DMS 273 treated with DMSO at 0.1 percent for 48 hours (cell line): Measurements from ENCODE around the gene CACNG8.
"Not testable (repeated sequence)": the region's sequence is repeated elsewhere in the genome, so short reads cannot be mapped to it uniquely, and the experiment has no call there.

ENCODE experiments used
- DNase-seq: peaks from one replicate; lab custom pipeline; 2025; lab: John Stamatoyannopoulos, UW

Gene CACNG8

DNA sequence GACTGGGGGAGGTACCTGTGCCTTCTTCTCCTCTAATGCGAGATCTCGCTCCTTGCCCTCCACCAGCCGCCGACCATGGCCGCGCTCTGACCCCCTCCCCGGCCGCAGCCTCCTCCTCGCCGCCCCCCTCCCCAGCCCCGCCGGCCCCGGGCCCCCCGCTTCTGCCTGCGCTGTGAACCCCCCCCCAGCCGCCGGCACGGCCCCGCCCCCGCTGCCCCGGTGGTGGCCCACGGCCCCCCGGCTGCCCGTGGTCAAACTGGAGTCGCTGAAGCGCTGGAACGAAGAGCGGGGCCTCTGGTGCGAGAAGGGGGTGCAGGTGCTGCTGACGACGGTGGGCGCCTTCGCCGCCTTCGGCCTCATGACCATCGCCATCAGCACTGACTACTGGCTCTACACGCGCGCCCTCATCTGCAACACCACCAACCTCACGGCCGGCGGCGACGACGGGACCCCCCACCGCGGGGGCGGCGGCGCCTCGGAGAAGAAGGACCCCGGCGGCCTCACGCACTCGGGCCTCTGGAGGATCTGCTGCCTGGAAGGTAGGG is at the start of gene CACNG8:
CACNG8 (plus strand) TSS at position 51 of the 545 bp plus-strand sequence.
- no peak for DNase-seq

DNA sequence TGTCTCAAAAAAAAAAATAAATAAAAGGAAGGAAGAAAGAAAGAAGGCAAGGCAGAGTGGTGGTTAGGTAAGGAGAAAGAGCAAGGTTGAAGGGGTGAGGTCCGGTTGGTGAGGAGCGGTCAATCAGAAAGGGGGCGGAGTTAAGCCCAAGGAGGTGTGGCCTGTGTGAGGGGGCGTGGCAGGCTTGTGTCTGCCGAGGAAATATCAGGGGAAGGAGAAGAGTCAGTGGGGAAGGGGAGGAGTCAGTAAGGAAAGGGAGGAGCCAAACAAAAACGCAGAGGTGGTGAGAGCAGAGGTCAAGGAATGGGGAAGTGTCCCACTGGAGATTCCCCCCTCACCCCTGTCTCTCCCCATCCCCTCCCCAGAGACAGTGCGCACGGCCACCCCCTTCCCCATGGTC is 47.7 kb upstream of the CACNG8 start:
- no peak for DNase-seq

DNA sequence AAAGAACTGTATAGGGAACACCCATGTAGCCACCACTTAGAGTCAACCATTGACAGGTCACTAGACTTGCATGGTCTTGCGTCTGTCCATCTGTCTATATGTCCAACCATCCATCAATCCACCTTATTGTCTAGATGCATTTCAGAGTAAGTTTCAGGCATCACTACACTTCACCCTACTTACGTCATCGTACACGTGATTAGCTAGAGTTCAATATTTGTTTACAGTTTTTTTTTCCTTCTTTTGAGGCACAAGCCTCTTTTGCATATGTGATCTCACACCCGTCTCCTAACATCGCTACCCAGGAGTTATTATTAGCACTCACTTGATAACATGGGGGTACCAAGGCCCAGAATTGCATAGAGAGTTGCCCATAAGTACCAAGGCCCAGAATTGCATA is 46.7 kb upstream of the CACNG8 start:
- DNase-seq = no peak

DNA sequence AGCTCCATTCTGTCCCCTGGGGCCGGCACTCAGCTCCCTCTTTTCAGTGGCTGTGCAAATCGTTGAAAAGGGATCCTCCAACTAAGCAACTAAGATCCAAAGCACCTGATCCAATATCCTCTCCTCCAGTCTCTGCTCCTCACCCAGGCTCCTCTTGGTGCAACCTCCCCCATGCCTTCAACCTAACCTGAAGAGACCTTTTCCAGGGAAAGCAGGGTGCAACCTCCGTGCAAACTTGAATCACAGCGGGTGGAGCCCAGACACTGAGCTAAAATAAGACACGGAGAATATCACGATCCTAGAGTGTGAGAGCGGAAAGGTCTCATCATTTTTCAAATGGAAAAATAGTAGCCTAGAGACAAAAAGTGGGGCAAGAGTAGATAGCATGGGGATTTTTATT is 45.4 kb upstream of the CACNG8 start:
- DNase-seq = no peak

DNA sequence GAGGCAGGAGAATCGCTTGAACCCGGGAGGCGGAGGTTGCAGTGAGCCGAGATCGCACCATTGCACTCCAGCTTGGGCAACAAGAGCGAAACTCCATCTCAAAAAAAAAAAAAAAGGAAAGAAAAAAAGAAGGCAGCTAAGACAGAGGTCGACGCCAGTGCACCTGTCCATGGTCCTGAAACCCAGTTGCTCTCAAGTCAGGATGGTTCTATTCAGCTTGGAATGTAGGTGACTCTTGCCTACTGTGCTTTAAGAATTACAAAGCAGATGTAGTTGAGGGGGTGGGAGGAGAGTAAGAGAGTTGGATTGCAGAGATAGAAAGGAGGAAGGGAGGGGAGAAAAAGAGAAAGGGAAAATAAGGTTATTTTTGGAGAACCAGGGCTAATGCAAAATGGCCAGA is 35.0 kb upstream of the CACNG8 start:
- DNase-seq = no peak

DNA sequence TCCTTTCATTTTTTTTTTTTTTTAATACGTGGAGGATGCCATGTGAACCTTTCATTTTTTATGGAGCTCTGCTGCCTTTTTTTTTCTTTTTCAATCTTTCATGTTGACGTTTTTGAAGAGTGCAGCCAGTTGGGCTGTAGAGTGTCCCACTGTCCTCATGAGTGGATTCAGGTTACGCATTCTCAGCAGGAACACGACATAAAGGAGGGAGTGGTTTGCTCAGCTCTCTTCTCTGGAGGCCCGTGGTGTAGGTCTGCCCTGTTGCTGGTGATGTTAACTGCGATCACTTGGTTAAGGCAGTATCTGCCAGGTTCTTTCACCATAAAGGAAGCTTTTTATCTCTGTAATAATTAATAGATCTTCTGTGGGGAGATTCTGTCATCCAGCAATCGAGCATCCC is 26.7 kb upstream of the CACNG8 start:
- no peak for DNase-seq

DNA sequence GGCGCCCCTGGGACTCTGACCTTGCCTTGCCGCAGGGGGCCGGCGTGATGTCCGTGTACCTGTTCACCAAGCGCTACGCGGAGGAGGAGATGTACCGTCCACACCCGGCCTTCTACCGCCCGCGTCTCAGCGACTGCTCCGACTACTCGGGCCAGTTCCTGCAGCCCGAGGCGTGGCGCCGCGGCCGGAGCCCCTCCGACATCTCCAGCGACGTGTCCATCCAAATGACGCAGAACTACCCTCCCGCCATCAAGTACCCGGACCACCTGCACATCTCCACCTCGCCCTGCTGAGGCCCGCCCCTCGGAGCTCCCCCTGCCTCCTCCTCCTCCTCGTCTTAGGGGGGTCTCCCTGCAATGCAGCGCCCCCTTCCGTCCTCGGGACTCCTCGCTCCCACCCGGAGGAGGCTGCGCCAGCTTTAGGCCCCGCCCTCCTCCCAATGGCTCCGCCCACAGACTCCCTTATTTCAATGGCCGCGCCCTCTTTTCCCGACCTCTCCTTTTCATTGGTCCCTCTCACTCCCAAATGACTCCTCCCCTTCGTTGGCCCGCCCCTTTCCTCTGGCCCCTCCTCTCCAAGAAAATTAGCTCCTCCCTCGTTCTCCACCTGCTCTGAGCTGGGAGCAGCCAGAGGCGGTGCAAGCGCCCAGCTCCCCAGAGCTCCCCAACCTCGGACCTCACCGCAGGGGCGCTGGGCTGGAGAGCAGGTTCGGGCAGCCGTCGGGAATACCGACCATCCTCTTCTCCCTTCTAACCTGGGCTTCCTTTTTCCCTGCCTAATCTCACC is 20.5 kb upstream of the CACNG8 start:
- no peak for DNase-seq

DNA sequence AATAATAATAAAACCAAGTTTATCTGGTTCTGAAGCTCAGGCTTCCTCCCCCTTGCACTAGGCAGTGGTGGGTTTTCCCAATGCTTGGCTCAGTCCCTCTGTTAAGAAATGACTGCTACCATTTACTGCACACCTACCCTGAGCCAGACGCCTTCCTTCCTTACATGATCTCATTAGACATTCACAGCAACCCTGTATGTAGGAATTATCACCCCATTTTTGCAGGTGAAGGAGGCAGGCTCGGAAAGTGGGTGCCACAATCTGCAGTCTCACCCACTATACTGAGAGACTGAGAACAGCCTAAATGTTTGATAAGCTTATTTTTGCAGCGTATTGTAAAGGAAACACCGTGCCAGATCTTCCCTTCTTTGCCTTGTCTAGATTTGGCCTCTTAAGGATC is 18.3 kb upstream of the CACNG8 start:
- no peak for DNase-seq

DNA sequence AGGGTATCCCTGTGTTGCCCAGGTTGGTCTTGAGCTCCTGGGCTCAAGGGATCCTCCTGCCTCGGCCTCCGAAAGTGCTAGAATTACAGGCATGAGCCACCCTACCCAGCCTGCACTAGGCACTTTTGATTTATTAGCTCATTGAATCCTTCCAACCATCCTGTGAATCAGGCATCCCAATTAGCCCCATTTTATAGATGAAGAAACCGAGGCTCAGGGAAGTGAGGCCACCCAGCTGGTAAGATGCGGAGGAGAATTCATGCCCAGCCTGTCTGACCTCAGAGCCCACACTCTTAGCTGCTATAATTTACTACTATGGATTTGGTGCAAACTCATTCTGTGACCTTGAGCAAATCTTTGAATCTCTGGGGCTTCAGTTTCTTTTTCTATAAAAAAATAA is 17.8 kb upstream of the CACNG8 start:
- DNase-seq = no peak

DNA sequence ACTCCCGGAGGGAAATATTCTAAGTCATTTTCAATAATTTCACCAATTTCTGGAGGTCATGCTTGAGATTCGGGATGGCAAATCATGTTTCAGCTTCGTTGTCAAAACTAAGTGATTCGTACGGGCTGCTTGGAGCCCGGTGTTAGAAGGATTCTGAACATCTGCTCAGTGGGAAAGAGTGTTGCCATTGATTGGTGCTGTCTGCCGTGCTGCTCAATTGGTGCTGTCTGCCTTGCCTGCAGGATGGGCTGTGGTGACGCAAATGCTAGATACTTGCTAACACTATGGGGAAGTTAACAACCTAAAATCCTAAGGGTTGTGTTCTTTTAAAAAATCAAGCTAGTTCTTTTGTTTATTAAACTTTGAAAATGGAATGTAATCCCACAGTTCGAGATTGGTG is 17.3 kb upstream of the CACNG8 start:
- no peak for DNase-seq

DNA sequence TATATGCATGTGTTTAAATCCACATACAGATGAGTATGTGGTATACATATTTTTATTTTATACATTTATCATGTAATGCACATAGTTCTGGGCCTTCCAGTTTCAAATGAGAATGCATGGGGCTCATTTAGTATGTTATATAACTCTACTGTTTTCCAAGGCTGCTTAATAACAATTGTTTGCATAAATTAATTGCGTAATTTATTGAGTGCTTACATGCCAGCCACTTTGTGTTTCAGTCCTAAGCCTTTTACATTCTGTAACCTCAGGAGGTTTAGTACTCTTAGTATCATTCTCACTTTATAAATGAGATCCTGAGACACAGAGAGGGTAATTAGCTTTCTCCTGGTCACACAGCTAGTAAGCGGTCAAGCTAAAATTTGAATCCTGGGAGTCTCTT is 16.7 kb upstream of the CACNG8 start:
- DNase-seq = no peak

DNA sequence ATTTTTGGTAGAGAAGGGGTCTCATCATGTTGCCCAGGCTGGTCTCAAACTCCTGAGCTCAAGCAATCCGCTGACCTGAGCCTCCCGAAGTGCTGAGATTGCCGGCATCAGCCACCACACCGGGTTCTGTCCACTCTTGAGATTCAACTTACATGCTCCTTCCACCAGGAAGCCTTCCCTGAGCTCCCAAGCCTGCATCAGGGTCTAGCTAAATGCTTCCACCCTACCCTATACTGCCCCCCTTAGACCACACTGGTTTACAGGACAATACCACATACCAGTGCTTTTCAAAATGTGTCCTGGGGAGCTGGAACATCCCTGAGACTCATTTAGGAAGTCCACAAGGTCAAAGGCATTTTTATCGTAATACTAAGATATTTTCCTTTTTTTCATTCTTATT is 15.1 kb upstream of the CACNG8 start:
- no peak for DNase-seq

DNA sequence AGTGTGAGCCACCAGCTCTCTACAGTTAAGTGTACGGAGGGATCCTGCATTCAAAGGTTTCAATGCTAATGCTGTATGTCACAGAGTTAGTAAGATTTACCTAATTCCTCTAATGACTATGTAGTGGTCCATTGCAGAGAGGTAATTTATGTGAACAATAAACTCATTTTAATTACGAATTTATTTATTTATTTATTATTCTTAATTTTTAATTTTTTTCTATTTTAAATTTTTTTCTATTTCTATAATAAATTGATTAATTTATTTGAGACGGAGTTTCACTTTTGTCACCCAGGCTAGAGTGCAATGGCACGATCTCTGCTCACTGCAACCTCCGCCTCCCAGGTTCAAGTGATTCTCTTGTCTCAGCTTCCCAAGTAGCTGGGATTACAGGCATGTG is 14.1 kb upstream of the CACNG8 start:
- DNase-seq = not testable (repeated sequence)

DNA sequence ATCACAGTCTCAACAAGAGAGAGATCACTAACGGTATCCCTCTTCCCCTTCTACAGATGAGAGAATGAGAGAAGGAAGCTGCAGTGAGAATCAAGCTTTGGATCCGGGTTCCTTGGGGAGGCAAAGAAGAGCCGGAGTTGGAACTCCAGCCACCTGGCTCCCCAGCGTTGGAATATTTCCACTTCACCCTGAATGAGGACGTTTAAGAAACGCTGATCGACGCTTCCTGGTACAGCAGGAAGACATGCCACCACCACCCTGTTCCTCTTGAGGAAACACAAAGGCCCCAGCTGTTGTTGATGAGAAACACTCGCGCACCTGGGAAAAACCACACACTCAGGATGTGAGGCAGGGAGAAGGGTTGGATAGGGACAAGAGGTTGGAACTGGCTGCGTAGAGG is 11.3 kb upstream of the CACNG8 start:
- no peak for DNase-seq

DNA sequence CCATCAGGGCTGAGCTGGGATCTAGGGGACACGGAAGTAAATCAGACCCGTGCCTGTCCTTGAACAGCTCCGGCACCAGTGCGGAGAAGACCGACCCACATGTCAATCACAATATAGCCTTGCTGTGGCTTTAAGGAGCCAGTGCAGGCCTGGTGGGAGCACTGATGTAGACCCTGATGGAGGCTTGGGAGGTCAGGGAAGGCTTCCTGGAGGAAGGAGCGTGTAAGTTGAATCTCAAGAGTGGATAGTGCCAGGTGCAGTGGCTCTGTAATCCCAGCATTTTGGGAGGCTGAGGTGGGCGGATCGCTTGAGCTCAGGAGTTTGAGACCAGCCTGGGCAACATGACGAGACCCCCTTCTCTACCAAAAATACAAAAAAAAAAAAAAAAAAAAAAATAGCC is 10.8 kb upstream of the CACNG8 start:
- no peak for DNase-seq

DNA sequence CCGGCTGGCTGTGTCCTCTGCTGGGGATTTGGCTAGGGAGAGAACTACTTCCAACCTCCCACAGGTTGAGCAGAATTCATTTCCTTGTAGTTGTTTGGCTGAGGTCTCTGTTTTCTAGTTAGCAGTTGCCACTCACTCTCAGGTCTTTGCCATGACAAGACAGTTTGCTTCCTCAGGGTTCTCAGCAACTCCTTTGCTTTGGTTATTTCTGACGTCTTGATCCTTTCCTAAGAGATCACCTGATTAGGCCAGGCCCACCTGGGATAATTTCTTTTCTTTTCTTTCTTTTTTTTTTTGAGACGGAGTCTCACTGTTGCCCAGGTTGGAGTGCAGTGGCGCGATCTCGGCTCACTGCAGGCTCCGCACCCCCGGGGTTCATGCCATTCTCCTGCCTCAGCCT is 9.4 kb upstream of the CACNG8 start:
- no peak for DNase-seq

DNA sequence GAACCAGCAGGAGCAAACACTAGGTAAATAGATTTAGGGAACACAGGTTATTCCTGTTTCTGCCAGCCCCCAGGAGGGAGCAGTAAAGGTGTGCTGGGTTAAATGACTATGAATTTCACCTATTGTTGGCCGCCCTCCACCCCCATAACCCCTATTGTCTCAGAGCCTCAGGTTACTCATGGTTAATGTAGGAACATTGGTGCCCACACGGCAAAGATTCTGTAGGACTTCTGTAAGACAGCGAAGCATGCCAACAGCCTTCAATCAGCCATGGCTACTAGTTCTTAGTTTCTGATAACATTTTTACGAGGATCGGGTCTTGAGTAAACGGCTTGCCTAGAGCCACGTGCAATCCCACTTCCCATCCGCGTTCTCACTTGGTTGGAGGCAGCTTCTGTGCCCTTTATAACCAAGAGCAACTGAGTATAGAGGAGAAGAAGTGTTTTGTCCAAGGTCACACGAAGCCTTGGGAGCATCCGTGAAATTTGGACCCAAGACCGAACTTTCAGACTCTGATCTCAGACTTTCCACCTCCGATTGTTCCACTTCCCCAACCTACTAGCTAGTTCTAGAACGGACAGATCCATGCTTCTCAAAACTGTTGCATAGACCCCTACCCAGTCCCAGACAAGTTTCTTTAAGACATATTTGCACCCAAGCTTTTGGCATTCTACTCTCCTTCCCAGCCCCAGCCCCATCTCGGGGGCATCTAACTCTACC is 5.1 kb upstream of the CACNG8 start:
- no peak for DNase-seq

DNA sequence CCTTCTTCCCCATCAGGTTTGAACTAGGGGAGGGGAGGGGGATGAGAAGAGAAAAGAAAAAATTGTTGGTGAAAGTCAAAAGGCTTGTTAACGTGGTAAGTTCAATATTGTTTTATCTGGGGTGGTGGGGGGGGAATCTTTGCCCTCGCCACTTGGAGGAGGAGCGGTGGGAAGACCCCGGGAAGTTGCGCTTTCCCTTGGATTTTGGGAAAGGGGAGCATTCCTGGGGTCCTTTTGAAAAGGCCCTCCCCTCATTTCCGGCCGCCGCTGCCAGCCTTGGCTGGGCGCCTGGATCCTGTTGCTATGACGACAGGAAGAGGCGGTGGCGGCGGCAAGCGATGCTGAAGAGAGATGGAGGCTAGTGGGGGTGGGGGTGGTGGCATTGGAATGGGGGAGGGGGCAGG is 4.6 kb upstream of the CACNG8 start:
- DNase-seq = no peak

DNA sequence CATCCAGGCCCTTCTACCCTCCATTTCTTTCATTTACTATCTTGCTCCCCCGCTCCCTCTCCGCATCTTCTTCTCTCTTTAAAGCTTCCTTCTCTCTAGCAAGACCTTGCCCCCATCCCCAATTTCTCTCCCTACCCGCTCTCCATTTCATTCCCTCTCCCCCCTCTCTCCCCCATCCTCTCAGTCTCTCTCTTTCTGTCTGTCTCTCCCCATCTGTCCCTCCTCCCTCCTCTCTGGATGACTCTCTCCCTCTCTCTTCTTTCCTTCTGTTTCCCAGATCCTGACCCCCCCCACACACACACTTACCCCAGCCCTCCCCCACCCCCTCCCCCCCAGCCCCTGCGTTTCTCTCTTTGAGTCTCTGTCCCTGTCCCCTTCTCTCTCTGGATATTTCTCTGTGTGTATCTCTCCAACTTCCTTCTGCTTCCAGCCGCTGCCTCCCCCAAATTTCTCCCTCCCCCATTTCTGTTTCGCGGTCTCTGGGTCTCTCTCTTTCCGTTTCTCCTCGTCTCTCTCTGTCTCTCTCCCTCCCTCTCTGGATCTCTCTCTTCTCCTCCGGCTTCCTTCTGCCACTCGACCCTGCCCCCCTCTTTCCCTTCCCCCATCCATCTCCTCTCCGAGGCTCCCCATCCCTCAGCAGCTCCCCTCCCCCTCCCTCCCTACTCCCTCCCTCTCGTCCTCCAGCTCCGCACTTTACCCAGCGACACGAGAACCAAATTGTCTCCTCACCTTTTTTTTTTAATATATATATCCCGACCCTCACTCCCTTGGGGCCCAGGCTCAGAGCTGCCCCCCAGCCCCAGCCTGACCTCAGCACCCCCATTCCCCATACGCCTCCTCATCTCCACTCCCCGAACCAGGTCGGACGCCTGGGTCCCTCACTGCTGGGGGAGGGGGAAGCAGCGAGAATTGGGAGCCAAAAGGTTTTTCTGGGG is 3.6 kb upstream of the CACNG8 start:
- DNase-seq = no peak

DNA sequence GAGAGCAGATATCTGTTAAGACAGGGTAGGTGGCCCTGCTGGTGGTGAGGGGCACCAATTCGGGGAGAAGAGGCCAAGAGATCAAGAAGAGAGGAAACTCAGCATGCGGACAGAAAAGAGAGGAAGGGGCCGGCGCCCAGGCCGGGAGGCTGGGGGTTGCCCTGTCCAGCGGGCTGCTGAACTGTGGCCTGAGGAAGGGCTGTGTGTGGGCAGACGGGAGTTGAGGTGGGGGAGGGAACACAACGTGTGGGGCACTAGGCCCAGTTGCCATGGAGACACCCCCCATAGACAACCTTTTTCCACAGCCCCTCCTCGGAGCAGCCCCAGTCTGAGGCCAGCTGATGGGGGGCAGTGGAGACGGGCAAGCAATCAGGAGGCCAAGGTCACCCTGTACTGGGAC is 2.5 kb upstream of the CACNG8 start:
- no peak for DNase-seq

DNA sequence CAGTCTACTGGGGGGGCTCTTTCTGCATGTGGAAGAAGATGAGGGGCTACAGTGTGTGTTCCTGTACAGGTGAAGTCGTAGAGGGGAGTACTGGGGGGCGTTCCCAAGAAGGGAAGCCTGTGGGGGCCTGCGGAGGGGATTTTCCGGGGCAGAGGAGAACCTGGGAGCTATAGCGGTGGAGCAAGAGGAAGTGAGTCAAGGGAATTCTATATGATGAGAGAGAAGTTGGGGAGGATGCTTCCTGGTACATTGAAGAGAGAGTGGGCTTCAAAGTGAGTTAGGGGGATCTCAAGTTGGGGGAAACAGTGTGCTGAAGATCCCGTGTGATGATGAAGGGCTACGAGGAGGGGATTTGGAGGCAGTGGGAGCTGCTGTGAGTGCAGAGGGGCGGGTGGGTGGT is 1.9 kb upstream of the CACNG8 start:
- DNase-seq = no peak
